SK-N-SH treated with all-trans-retinoic acid at 6 μM for 48 hours (cell line): ENCODE results near the gene GPBAR1.

Experiments used
- ATAC-seq: fragments of 200-7000 bp; cut with Tn5 transposase; 3 replicates; pipeline ENCODE4 v1.9.1; 2020; ENCODE audit warnings: mild to moderate bottlenecking, moderate library complexity
- ARNTL ChIP-seq: fragments of 450-650 bp; formaldehyde crosslinking; IDR thresholded peaks from 2 replicates; pipeline ENCODE4 v1.5.0; 2020; ENCODE audit warnings: low read depth, mild to moderate bottlenecking, moderate library complexity, borderline replicate concordance
- BACH2 ChIP-seq: fragments of 250-450 bp; sonication (Bioruptor Pico); IDR thresholded peaks from 2 replicates; pipeline ENCODE4 v1.9.0; 2021; ENCODE audit warnings: mild to moderate bottlenecking, borderline replicate concordance
- CSDC2 ChIP-seq: fragments of 250-450 bp; sonication (Bioruptor Pico); IDR thresholded peaks from 2 replicates; pipeline ENCODE4 v1.5.0; 2020; ENCODE audit warnings: mild to moderate bottlenecking, moderate library complexity
- ESRRG ChIP-seq: fragments of 250-450 bp; sonication (Bioruptor Pico); IDR thresholded peaks from 2 replicates; pipeline ENCODE4 v1.6.1; 2021; ENCODE audit warnings: mild to moderate bottlenecking
- GLIS3 ChIP-seq: fragments of 250-450 bp; sonication (Bioruptor Pico); IDR thresholded peaks from 2 replicates; pipeline ENCODE4 v1.5.0; 2020; ENCODE audit warnings: mild to moderate bottlenecking, moderate library complexity
- RARB ChIP-seq: fragments of 250-450 bp; sonication (Bioruptor Pico); IDR thresholded peaks from 2 replicates; pipeline ENCODE4 v1.8.0; 2021; ENCODE audit warnings: mild to moderate bottlenecking, moderate library complexity
- SNAI2 ChIP-seq: fragments of 250-450 bp; sonication (Bioruptor Pico); IDR thresholded peaks from 2 replicates; pipeline ENCODE4 v1.5.0; 2020; ENCODE audit warnings: mild to moderate bottlenecking, moderate library complexity
- TCF4 ChIP-seq: fragments of 250-450 bp; sonication (Bioruptor Pico); IDR thresholded peaks from 2 replicates; pipeline ENCODE4 v1.8.0; 2021; ENCODE audit warnings: mild to moderate bottlenecking, moderate library complexity, borderline replicate concordance
- TOX ChIP-seq: fragments of 250-450 bp; sonication (Bioruptor Pico); IDR thresholded peaks from 2 replicates; pipeline ENCODE4 v1.8.0; 2021; ENCODE audit warnings: mild to moderate bottlenecking, moderate library complexity, borderline replicate concordance
- ZFP3 ChIP-seq: fragments of 250-450 bp; sonication (Bioruptor Pico); IDR thresholded peaks from 2 replicates; pipeline ENCODE4 v1.5.0; 2020; ENCODE audit warnings: mild to moderate bottlenecking, moderate library complexity
- ZFP30 ChIP-seq: fragments of 450-650 bp; formaldehyde crosslinking; IDR thresholded peaks from 2 replicates; pipeline ENCODE4 v1.5.0; 2022; ENCODE audit warnings: mild to moderate bottlenecking, moderate library complexity
- ZNF565 ChIP-seq: fragments of 450-650 bp; formaldehyde crosslinking; conservative IDR thresholded peaks from 2 replicates; pipeline ENCODE4 v1.5.0; 2020; ENCODE audit warnings: low read depth, mild to moderate bottlenecking, moderate library complexity
- ZNF70 ChIP-seq: fragments of 450-650 bp; formaldehyde crosslinking; IDR thresholded peaks from 2 replicates; pipeline ENCODE4 v1.5.0; 2020; ENCODE audit warnings: mild to moderate bottlenecking, moderate library complexity
- ZNF8 ChIP-seq: fragments of 450-650 bp; formaldehyde crosslinking; IDR thresholded peaks from 2 replicates; pipeline ENCODE4 v1.5.0; 2020; ENCODE audit warnings: mild to moderate bottlenecking, moderate library complexity
- TF ChIP-seq, protein P1 (sequence below): fragments of 250-450 bp; sonication (Bioruptor Pico); IDR thresholded peaks from 2 replicates; pipeline ENCODE4 v1.5.1; 2020; ENCODE audit warnings: low read depth, mild to moderate bottlenecking, moderate library complexity
- TF ChIP-seq, protein P2 (sequence below): fragments of 250-450 bp; sonication (Bioruptor Pico); IDR thresholded peaks from 2 replicates; pipeline ENCODE4 v1.5.1; 2021; ENCODE audit warnings: mild to moderate bottlenecking, moderate library complexity
- TF ChIP-seq, protein P3 (sequence below): fragments of 250-450 bp; sonication (Bioruptor Pico); IDR thresholded peaks from 2 replicates; pipeline ENCODE4 v1.8.0; 2020; ENCODE audit warnings: mild to moderate bottlenecking, moderate library complexity, borderline replicate concordance
- TF ChIP-seq, protein P4 (sequence below): fragments of 250-450 bp; sonication (Bioruptor Pico); IDR thresholded peaks from 2 replicates; pipeline ENCODE4 v1.8.0; 2021; ENCODE audit warnings: low read depth, mild to moderate bottlenecking, moderate library complexity, borderline replicate concordance
- TF ChIP-seq, protein P5 (sequence below): fragments of 250-450 bp; sonication (Bioruptor Pico); IDR thresholded peaks from 2 replicates; pipeline ENCODE4 v1.5.0; 2020; ENCODE audit warnings: mild to moderate bottlenecking, moderate library complexity

The GPBAR1 gene

DNA sequence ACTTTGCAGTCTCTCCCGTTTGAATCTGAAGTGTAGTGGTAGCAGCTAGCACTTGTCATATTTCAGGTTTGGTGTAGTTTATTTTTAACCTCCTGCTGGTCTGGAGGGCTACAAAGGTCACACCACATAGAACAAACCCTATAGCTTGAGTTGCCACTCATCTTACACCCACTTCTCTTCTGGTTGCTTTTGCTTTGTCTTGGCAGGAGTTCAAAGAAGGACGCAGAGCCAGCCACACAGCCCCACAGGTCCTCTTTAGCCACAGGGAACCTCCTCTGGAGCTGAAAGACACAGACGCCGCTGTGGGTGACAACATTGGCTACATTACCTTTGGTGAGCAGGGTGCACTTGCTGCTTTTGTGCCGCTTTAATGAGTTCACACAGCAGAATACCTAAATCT, 15.6 kb upstream of the GPBAR1 start:
- no peak for TF ChIP-seq SNAI2 (CRISPR knock-in tag)
- no peak for TF ChIP-seq GLIS3 (CRISPR knock-in tag)
- TF ChIP-seq TOX (CRISPR knock-in tag), result no peak
- TF ChIP-seq ZFP30 (CRISPR knock-in tag), result no peak

DNA sequence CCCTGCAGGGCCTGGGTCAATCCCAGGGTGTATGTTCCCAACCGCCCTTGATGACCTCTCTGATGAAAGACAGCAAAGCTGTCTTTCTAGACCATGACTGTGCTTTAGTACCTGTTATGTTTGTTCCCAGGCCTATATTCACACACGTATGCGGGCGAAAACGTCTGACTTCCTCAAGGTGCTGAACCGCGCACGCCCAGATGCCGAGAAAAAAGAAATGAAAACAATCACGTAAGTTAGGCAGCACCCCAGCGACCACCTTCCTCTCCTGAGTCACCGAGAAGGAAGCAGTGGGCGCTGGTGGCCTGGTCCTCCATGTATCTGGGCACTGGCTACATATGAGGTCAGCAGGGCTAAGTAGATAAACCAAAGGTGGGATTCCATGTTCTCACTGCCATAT, 11.1 kb upstream of the GPBAR1 start:
- ATAC-seq, result no peak
- TF ChIP-seq ARNTL (CRISPR knock-in tag), result no peak
- TF ChIP-seq, protein P1, sequence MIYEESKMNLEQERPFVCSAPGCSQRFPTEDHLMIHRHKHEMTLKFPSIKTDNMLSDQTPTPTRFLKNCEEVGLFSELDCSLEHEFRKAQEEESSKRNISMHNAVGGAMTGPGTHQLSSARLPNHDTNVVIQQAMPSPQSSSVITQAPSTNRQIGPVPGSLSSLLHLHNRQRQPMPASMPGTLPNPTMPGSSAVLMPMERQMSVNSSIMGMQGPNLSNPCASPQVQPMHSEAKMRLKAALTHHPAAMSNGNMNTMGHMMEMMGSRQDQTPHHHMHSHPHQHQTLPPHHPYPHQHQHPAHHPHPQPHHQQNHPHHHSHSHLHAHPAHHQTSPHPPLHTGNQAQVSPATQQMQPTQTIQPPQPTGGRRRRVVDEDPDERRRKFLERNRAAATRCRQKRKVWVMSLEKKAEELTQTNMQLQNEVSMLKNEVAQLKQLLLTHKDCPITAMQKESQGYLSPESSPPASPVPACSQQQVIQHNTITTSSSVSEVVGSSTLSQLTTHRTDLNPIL (CRISPR knock-in tag), result no peak
- TF ChIP-seq, protein P2, sequence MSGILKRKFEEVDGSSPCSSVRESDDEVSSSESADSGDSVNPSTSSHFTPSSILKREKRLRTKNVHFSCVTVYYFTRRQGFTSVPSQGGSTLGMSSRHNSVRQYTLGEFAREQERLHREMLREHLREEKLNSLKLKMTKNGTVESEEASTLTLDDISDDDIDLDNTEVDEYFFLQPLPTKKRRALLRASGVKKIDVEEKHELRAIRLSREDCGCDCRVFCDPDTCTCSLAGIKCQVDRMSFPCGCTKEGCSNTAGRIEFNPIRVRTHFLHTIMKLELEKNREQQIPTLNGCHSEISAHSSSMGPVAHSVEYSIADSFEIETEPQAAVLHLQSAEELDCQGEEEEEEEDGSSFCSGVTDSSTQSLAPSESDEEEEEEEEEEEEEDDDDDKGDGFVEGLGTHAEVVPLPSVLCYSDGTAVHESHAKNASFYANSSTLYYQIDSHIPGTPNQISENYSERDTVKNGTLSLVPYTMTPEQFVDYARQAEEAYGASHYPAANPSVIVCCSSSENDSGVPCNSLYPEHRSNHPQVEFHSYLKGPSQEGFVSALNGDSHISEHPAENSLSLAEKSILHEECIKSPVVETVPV (CRISPR knock-in tag), result no peak
- no peak for TF ChIP-seq ZNF565 (CRISPR knock-in tag)
- no peak for TF ChIP-seq RARB
- TF ChIP-seq TCF4, result no peak
- TF ChIP-seq ZFP3 (CRISPR knock-in tag), result no peak
- TF ChIP-seq SNAI2 (CRISPR knock-in tag), result no peak
- TF ChIP-seq, protein P3, sequence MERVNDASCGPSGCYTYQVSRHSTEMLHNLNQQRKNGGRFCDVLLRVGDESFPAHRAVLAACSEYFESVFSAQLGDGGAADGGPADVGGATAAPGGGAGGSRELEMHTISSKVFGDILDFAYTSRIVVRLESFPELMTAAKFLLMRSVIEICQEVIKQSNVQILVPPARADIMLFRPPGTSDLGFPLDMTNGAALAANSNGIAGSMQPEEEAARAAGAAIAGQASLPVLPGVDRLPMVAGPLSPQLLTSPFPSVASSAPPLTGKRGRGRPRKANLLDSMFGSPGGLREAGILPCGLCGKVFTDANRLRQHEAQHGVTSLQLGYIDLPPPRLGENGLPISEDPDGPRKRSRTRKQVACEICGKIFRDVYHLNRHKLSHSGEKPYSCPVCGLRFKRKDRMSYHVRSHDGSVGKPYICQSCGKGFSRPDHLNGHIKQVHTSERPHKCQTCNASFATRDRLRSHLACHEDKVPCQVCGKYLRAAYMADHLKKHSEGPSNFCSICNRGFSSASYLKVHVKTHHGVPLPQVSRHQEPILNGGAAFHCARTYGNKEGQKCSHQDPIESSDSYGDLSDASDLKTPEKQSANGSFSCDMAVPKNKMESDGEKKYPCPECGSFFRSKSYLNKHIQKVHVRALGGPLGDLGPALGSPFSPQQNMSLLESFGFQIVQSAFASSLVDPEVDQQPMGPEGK (CRISPR knock-in tag), result no peak
- TF ChIP-seq ZNF8 (CRISPR knock-in tag), result no peak

More for the DNA sequence above, 15.6 kb upstream of the GPBAR1 start:
- no peak for ATAC-seq

DNA sequence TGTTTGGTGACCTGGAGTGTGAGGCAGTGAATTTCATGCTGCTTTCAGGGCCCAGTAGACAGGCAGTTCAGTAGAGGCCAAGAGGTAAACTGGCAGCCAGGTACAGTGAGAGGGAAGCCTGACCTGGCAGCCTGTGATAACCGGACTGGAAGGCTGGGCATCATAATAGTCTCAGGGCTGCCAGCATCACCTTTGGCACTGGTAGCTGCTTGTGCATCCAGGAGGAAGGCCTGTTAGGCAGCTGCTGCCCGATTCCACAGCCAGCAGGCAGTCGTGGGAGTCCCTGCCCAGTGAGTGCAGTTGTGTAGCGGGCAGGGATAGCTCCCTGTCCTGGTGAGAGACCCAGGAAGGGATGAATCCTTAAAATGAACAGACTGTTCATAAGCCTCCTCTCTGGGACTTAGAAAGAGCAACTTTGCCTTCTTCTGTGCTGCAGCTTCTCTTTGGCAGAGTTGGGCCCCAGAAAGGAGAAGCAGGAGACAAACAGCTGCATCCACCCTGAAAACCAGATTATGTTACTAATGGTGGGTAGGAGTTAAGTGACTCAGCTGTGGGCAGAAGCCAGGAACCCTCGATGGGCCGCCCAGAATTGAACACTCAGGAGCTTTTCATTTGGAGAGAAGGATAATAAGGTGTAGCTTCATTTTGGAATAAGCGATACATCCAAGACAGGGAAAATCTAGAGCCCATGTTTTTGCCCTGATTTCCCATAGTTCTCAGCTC, 8.1 kb upstream of the GPBAR1 start:
- TF ChIP-seq, protein P4, sequence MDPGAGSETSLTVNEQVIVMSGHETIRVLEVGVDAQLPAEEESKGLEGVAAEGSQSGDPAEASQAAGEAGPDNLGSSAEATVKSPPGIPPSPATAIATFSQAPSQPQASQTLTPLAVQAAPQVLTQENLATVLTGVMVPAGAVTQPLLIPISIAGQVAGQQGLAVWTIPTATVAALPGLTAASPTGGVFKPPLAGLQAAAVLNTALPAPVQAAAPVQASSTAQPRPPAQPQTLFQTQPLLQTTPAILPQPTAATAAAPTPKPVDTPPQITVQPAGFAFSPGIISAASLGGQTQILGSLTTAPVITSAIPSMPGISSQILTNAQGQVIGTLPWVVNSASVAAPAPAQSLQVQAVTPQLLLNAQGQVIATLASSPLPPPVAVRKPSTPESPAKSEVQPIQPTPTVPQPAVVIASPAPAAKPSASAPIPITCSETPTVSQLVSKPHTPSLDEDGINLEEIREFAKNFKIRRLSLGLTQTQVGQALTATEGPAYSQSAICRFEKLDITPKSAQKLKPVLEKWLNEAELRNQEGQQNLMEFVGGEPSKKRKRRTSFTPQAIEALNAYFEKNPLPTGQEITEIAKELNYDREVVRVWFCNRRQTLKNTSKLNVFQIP (CRISPR knock-in tag), result no peak
- TF ChIP-seq ESRRG (CRISPR knock-in tag) (no peak), CSDC2 (CRISPR knock-in tag) (no peak), TOX (CRISPR knock-in tag) (no peak), ZFP3 (CRISPR knock-in tag) (no peak), BACH2 (CRISPR knock-in tag) (no peak), TCF4 (no peak), ZNF70 (CRISPR knock-in tag) (no peak), RARB (no peak), SNAI2 (CRISPR knock-in tag) (no peak)
- TF ChIP-seq, protein P2 (CRISPR knock-in tag), result no peak
- TF ChIP-seq, protein P5, sequence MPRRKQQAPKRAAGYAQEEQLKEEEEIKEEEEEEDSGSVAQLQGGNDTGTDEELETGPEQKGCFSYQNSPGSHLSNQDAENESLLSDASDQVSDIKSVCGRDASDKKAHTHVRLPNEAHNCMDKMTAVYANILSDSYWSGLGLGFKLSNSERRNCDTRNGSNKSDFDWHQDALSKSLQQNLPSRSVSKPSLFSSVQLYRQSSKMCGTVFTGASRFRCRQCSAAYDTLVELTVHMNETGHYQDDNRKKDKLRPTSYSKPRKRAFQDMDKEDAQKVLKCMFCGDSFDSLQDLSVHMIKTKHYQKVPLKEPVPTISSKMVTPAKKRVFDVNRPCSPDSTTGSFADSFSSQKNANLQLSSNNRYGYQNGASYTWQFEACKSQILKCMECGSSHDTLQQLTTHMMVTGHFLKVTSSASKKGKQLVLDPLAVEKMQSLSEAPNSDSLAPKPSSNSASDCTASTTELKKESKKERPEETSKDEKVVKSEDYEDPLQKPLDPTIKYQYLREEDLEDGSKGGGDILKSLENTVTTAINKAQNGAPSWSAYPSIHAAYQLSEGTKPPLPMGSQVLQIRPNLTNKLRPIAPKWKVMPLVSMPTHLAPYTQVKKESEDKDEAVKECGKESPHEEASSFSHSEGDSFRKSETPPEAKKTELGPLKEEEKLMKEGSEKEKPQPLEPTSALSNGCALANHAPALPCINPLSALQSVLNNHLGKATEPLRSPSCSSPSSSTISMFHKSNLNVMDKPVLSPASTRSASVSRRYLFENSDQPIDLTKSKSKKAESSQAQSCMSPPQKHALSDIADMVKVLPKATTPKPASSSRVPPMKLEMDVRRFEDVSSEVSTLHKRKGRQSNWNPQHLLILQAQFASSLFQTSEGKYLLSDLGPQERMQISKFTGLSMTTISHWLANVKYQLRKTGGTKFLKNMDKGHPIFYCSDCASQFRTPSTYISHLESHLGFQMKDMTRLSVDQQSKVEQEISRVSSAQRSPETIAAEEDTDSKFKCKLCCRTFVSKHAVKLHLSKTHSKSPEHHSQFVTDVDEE (CRISPR knock-in tag), result no peak
- TF ChIP-seq, protein P1 (CRISPR knock-in tag), result no peak
- ATAC-seq, result no peak
